ENCODE measurements around the gene FUT9.

FUT9 gene

GRCh38 chr6:96186516-96187195 lies 170.9 kb downstream of the FUT9 start:
- Histone ChIP-seq H2AFZ (ENCODE audit: low read length) (no peak overlapping the region), H3K36me3 (replicated peaks; ENCODE audit: insufficient read depth, low read length) (no peaks in the 10 kb centered on the region), H3K4me1 (ENCODE audit: low read length) (no peaks in the 10 kb centered on the region), H3K4me3 (ENCODE audit: low read length) (no peak overlapping the region), H3K9ac (ENCODE audit: low read length) (no peak overlapping the region), H3K27me3 (replicated peaks; ENCODE audit: insufficient read depth, low read length) (no peaks in the 10 kb centered on the region), H3K79me2 (ENCODE audit: low read length) (no peaks in the 10 kb centered on the region), H3F3A (ENCODE audit: insufficient read depth, low read length) (no peaks in the 10 kb centered on the region), H3K9me2 (replicated peaks; ENCODE audit: insufficient read depth, low read length) (no peaks in the 10 kb centered on the region), H3K4me2 (ENCODE audit: low read depth, low read length) (no peak overlapping the region), H3K27ac (ENCODE audit: low read length) (no peak overlapping the region), H4K20me1 (ENCODE audit: insufficient read depth, low read length) (no peaks in the 10 kb centered on the region), H3K9me3 (replicated peaks; ENCODE audit: insufficient read depth, low read length) (no peaks in the 10 kb centered on the region)
- no peak for TF ChIP-seq CTCF (IDR thresholded peaks at IDR 0.05; ENCODE audit: low read length)
- TF ChIP-seq EZH2phosphoT487 (IDR thresholded peaks at IDR 0.05; ENCODE audit: low read length) = no peak
- TF ChIP-seq EZH2 (optimal IDR thresholded peaks at IDR 0.05; ENCODE audit: low read depth, low read length) = no peak
- no peak for DNase-seq

GRCh38 chr6:96194675-96195074 lies 178.9 kb downstream of the FUT9 start:
- Histone ChIP-seq H3K36me3 (replicated peaks; ENCODE audit: insufficient read depth, low read length) (no peaks in the 10 kb centered on the region), H3K4me3 (ENCODE audit: low read length) (no peak overlapping the region), H3K9me3 (replicated peaks; ENCODE audit: insufficient read depth, low read length) (no peaks in the 10 kb centered on the region), H4K20me1 (ENCODE audit: insufficient read depth, low read length) (no peaks in the 10 kb centered on the region), H3K27me3 (replicated peaks; ENCODE audit: insufficient read depth, low read length) (no peaks in the 10 kb centered on the region), H3K9me2 (replicated peaks; ENCODE audit: insufficient read depth, low read length) (no peaks in the 10 kb centered on the region), H3K79me2 (ENCODE audit: low read length) (no peaks in the 10 kb centered on the region), H3K27ac (ENCODE audit: low read length) (no peak overlapping the region), H3F3A (ENCODE audit: insufficient read depth, low read length) (no peaks in the 10 kb centered on the region), H3K4me2 (ENCODE audit: low read depth, low read length) (no peak overlapping the region), H3K9ac (ENCODE audit: low read length) (no peak overlapping the region), H3K4me1 (ENCODE audit: low read length) (no peaks in the 10 kb centered on the region), H2AFZ (ENCODE audit: low read length) (no peak overlapping the region)
- no peak for DNase-seq
- TF ChIP-seq EZH2 (optimal IDR thresholded peaks at IDR 0.05; ENCODE audit: low read depth, low read length) (no peak), CTCF (IDR thresholded peaks at IDR 0.05; ENCODE audit: low read length) (no peak), EZH2phosphoT487 (IDR thresholded peaks at IDR 0.05; ENCODE audit: low read length) (no peak)

- H3K79me2 ChIP-seq (ENCODE audit: low read length) = no peaks in the 10 kb centered on the region
- H3K4me1 ChIP-seq (ENCODE audit: low read length) = no peaks in the 10 kb centered on the region
- H3K27me3 ChIP-seq (replicated peaks; ENCODE audit: insufficient read depth, low read length) = no peaks in the 10 kb centered on the region
- H3F3A ChIP-seq (ENCODE audit: insufficient read depth, low read length) = no peaks in the 10 kb centered on the region
- no peaks in the 10 kb centered on the region for H3K36me3 ChIP-seq (replicated peaks; ENCODE audit: insufficient read depth, low read length)
- H3K4me2 ChIP-seq (ENCODE audit: low read depth, low read length) = no peak overlapping the region
- no peak overlapping the region for H3K9ac ChIP-seq (ENCODE audit: low read length)
- no peak overlapping the region for H3K4me3 ChIP-seq (ENCODE audit: low read length)
- no peaks in the 10 kb centered on the region for H3K9me2 ChIP-seq (replicated peaks; ENCODE audit: insufficient read depth, low read length)
- no peaks in the 10 kb centered on the region for H4K20me1 ChIP-seq (ENCODE audit: insufficient read depth, low read length)
- no peak overlapping the region for H2AFZ ChIP-seq (ENCODE audit: low read length)
- no peak overlapping the region for H3K27ac ChIP-seq (ENCODE audit: low read length)
- no peak for DNase-seq
- H3K9me3 ChIP-seq (replicated peaks; ENCODE audit: insufficient read depth, low read length) = no peaks in the 10 kb centered on the region
- no peak for TF ChIP-seq EZH2 (optimal IDR thresholded peaks at IDR 0.05; ENCODE audit: low read depth, low read length)
- no peak for TF ChIP-seq EZH2phosphoT487 (IDR thresholded peaks at IDR 0.05; ENCODE audit: low read length)
These were observed 179.5 kb downstream of the FUT9 start for GRCh38 chr6:96195272-96195671.

- Histone ChIP-seq H3F3A (ENCODE audit: insufficient read depth, low read length) (no peaks in the 10 kb centered on the region), H3K27ac (ENCODE audit: low read length) (no peak overlapping the region), H3K9ac (ENCODE audit: low read length) (no peak overlapping the region), H3K4me1 (ENCODE audit: low read length) (no peaks in the 10 kb centered on the region), H4K20me1 (ENCODE audit: insufficient read depth, low read length) (no peaks in the 10 kb centered on the region), H3K9me3 (replicated peaks; ENCODE audit: insufficient read depth, low read length) (no peaks in the 10 kb centered on the region), H3K4me3 (ENCODE audit: low read length) (no peak overlapping the region), H3K79me2 (ENCODE audit: low read length) (no peaks in the 10 kb centered on the region), H3K36me3 (replicated peaks; ENCODE audit: insufficient read depth, low read length) (no peaks in the 10 kb centered on the region), H3K4me2 (ENCODE audit: low read depth, low read length) (no peak overlapping the region), H2AFZ (ENCODE audit: low read length) (no peak overlapping the region), H3K27me3 (replicated peaks; ENCODE audit: insufficient read depth, low read length) (no peaks in the 10 kb centered on the region), H3K9me2 (replicated peaks; ENCODE audit: insufficient read depth, low read length) (no peaks in the 10 kb centered on the region)
- TF ChIP-seq EZH2phosphoT487 (IDR thresholded peaks at IDR 0.05; ENCODE audit: low read length) = no peak
- no peak for TF ChIP-seq EZH2 (optimal IDR thresholded peaks at IDR 0.05; ENCODE audit: low read depth, low read length)
- TF ChIP-seq CTCF (IDR thresholded peaks at IDR 0.05; ENCODE audit: low read length) = no peak
- no peak for DNase-seq
These were observed 180.9 kb downstream of the FUT9 start for GRCh38 chr6:96196633-96197032.

All from MM.1S (cell line).